HG03571 (cell line): Measurements from ENCODE around the gene TSPAN1.
A peak's percentile ranks its signal among the peaks of the same experiment; 100 is the strongest.

Source experiments
- ATAC-seq: cut with Tn5 transposase; IDR thresholded peaks from one replicate; pipeline ENCODE4 v1.9.1; 2021; ENCODE audit not compliant: unreplicated experiment

TSPAN1 gene

GRCh38 chr1:46174448-46175231, at the start of gene TSPAN1:
TSS of gene TSPAN1 (plus strand) at chr1:46175087. CDS start at chr1:46181108, 6,021 bp downstream.
- no peak for ATAC-seq

GRCh38 chr1:46128344-46128743, 46.5 kb upstream of the TSPAN1 start:
- no peak for ATAC-seq

GRCh38 chr1:46130121-46130520, 44.8 kb upstream of the TSPAN1 start:
- no peak for ATAC-seq

DNA sequence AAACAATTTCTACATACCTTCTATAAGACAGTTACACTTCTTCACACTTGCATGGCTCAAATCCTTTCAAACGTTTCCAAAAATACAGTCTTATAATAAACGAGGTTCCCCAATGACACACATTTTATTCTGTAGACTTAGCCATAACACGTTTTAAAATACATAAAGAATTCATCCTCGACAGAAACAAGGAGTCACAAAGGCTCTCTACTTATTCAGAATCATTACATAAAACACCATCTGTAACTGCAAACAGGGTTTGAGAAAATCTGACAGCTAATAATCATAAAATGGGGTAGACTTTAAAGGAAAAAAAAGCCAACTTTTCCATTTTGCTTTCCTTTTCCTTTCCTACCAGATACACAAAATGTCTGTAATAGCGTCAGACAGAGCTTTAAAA, 44.3 kb upstream of the TSPAN1 start:
- ATAC-seq, result no peak

GRCh38 chr1:46131093-46131492, 43.8 kb upstream of the TSPAN1 start:
- no peak for ATAC-seq

DNA sequence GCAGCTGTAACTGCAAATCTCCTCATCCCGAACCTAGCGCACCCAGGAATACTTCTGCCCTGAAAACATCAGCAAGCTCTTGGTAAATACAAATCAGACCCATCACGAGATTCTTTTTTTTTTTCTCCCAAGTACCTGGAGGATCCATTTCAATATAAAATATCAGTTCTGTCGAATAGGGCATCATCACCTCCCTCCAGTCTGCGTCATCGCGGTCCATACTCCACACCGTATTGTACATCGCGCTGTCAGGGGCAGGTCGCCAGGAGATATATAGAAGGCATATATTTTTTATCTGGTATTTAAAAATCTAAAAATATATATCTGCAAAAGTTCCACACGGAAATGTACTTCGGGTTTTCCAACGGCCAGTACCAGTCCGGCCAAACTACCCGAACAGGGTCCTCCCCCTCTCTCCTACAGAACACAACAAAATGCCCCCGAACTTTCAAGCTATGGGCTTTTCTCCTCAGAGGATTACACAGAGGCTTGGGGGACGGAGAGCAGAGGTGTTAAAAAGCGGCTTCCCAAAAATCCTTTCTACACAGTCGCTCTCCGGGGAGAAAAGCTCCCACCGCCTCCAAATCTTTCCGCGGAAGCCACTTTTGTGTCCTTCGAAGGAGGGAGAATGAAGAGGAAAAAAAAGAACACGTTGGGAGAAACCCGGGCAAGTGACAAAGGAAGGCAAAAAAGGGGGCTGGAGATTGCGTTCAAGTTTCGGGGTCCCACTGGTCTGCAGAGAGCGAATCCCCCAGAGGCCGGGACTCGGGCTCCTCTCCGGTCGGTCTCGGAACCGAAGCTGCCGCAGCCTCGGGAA, 43.0 kb upstream of the TSPAN1 start:
- no peak for ATAC-seq

DNA sequence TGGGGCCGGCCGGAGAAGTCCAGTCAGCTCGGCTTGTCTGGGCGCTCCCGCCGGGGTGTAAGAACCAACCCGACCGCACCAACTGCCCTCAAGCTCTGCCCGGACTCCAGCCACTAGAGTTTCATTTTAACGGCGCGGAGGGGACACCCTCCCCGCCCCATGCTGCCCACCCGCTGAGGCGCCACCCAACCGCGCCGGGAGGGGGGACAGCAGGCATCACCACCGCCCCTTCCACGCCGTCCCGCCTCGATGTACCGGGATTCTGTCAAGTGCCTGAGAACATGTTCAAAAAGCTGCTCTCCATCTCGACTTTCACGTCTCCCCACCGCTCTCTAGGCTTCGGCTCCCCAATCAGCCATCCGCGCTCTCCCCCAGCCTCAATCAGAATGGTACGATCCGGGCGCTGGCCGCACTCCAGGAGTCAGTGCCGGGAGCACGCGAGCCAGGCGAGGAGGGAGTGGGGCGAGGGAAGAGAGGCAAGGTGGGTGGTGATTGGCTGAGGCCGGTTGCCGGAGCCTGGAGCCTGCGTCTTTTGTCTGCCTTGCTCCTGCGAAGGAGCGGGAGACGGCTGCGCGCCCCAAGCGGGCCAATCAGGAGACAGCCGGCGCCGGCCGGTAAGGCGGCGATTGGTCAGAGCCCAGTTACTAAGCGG, 42.2 kb upstream of the TSPAN1 start, which contains the start of gene PIK3R3:
TSS of gene PIK3R3 (minus strand) at position 101 of the 652 bp plus-strand sequence. CDS start 677 bp downstream, outside the sequence.
- peak; percentile 86 for ATAC-seq

- ATAC-seq, result peak; percentile 55
These were observed 41.7 kb upstream of the TSPAN1 start for GRCh38 chr1:46133181-46133658.

- ATAC-seq, result no peak
These were observed 41.0 kb upstream of the TSPAN1 start for GRCh38 chr1:46133781-46134350.

DNA sequence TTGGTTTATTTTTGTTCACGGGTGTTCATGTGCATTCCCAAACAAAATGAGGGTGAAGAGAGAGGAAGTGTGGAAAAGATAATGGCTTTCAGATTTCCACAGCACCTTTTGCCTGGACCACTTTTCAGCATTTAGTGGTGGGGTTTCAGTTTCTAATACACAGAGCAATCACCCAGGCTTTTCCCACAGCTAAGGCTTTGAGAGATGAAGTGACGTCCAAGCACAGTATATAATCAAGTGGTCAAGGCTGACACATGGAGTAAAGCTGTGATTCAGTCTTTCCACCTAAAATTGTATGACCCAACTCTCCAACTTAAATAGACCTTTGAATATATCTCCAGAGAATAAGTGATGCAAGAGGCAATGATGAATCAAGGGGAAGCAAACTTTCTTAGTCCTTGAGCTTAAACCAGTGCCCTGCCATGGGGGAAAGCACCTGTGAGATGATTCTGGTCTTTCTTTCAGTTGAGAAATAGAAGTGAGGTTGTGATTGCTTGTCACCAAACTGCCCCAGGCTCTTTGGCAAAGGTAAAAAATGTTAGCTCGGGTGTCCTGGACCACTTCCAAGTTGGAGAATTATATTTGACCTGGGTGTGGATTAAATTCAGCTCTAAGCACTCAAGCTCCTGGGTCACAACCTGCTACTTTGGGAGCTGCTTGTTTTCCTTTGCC, 40.1 kb upstream of the TSPAN1 start:
- ATAC-seq, result no peak

- ATAC-seq, result no peak
These were observed 38.2 kb upstream of the TSPAN1 start for GRCh38 chr1:46136711-46137110.

- no peak for ATAC-seq
These were observed 37.0 kb upstream of the TSPAN1 start for GRCh38 chr1:46137916-46138315.

DNA sequence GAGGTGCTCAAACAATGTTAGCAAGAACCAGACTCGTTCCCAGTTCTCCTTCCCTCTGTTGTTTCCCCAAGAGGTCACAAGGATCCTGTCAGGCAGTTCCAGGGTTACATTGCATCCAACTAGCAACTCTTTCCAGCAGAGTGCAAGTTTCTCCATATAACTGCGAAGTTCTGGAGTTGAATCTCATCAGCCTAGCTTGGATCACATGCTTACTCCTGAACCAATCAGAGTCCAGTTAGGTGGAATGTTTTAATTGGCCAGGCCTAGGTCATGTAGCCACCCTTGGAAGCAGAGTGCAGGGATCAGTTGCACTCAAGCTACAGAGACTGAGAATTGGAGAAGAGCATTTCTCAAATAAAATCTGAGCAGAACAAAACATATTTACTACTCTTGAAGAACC, 26.6 kb upstream of the TSPAN1 start:
- no peak for ATAC-seq

DNA sequence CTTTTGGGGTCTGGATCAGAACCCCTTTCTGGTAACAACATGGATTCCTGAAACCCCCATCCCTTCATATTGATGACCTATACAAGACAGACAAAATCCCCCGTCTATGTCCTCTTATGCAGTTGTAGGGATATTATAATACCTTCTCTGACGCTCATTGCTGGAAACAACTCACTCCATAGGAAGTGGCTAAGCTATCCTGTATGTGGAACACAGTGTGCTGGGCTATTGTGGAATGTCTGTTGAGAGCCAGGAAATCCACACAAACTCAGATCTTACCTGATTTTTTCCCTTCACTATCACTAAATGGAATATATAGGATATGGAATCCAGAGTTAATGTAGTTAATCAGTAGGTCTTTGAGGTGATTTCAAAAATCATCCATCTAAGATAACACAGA, 24.8 kb upstream of the TSPAN1 start:
- no peak for ATAC-seq

DNA sequence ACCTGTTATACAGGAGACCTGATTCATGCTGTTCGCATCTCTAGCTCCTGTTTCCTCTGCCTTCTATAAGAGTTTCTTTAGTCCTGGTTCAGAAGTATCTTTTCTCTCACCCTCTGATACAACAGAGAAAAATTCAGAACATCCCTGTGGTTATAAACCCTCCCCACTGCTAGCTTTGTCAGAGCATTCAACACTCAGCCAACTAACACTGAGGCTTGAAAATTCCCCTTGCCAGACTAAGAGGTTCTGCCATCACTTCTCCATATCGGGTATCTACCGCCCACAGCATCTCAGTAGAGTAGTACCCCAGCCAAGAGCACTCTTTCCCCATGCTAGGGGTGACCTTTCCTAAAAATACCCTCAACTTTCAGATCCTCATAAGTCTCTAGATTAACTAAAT, 22.9 kb upstream of the TSPAN1 start:
- no peak for ATAC-seq

GRCh38 chr1:46153228-46153627, 21.7 kb upstream of the TSPAN1 start:
- ATAC-seq, result no peak

DNA sequence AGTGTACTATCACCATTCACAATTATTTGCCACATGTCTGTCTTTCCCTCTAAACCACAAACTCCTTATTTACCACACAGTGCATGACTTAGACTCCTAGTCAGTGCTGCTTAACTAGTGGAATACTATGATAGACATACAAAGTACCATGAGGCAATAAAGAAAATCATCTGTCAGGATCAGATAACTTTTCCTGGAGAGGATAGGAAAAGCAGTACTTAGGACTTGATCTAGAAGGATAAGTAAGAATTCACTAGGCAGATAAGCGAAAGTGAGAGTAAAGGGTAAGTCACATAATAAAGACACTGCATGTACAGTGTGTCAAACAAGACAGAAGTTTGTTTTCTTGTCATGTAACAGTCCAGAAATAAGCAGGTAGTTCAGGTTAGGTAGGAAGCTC, 21.2 kb upstream of the TSPAN1 start:
- no peak for ATAC-seq

- ATAC-seq, result no peak
These were observed 17.0 kb upstream of the TSPAN1 start for GRCh38 chr1:46157916-46158311.

GRCh38 chr1:46158312-46159281, 16.3 kb upstream of the TSPAN1 start:
- peak; percentile 86 for ATAC-seq
